Measurements from ENCODE around the gene BCOR. TPM values are rescaled to one million over a fixed set of nuclear protein-coding genes. Genes with fewer than 3 reads are reported as not detected.
A peak's percentile ranks its signal among the peaks of the same experiment; 100 is the strongest.

Gene BCOR
- total and polyA plus RNA-seq, 9 of the 15 experiments (the other 6 are each of a cell fraction or from before 2014, with no cell fraction given), result 27.5 to 113 (median 37.6) TPM

DNA sequence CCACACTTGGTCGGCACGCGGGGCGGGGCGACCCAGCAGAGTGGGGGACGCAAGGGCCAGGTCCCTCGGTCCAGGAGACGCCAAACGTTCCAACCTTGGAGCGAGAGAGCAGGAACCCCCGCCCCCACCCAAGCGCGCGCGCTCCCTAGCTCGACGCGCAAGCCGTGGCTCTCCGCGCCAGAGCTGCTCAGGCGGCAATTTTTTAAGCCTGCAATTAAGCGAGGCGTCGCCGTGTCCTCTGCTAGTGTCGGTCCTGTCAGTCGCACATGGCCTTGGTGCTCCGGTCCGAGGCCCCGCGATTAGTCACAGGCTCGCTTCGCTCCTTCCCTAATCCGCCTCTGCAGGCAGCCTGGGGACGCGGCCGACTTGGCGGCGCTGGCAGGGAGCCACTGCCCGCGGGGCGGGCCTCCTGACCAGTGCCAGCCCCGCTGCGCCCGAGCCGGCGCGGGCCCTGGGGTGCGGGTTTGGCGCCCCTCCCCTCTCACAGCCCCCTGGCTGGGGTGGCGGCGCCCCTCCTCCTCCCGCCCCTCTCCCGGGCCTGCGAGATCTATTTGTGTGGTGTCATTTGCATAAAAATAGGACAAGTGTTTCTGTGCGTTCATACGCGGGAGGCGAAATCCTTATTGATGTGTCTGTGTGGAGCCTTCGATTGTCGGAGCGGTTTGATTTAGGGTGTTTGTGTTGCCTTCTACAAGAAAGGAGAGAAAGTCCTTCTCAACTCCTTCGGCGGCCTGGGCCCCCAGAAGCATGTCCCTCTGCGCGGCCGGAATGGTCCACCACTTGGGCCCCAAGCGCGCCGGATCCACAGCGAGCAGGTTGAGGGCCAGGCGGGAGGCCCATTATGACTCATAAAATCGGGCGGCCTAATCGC lies 9.8 kb upstream of the BCOR start (continued):
- TF ChIP-seq RFX7 (CRISPR knock-in tag; IDR thresholded peaks at IDR 0.05) (no peak), ZKSCAN3 (CRISPR knock-in tag; IDR thresholded peaks at IDR 0.05) (no peak), ZSCAN32 (CRISPR knock-in tag; IDR thresholded peaks at IDR 0.05) (no peak), ZNF121 (CRISPR knock-in tag; conservative IDR thresholded peaks at IDR 0.05) (no peak), SMARCA4 (IDR thresholded peaks at IDR 0.05) (no peak), CAMTA2 (CRISPR knock-in tag; conservative IDR thresholded peaks at IDR 0.05) (no peak), PURB (CRISPR knock-in tag; IDR thresholded peaks at IDR 0.05; ENCODE audit: low read depth) (no peak), MEIS2 (IDR thresholded peaks at IDR 0.05; ENCODE audit: partially characterized antibody) (no peak), POLR2AphosphoS2 (IDR thresholded peaks at IDR 0.05; ENCODE audit: low read length) (no peak), SP1 (CRISPR knock-in tag; IDR thresholded peaks at IDR 0.05) (no peak), SMAD4 (CRISPR knock-in tag; conservative IDR thresholded peaks at IDR 0.05) (peak; percentile 88), NFIX (CRISPR knock-in tag; IDR thresholded peaks at IDR 0.05; ENCODE audit: low read depth) (no peak), FUS (optimal IDR thresholded peaks at IDR 0.05; ENCODE audit: low read depth, low read length) (no peak), SMC3 (conservative IDR thresholded peaks at IDR 0.05; ENCODE audit: insufficient read depth, low read depth, low read length) (no peak), HDAC1 (IDR thresholded peaks at IDR 0.05) (0 out of 4 replicates have a peak, but pooled peaks of 1 of the 2 experiments have one; percentile 24), FOXJ2 (tag; IDR thresholded peaks at IDR 0.05) (no peak), ZNF561 (CRISPR knock-in tag; conservative IDR thresholded peaks at IDR 0.05) (no peak), HMG20B (CRISPR knock-in tag; IDR thresholded peaks at IDR 0.05) (no peak), TCFL5 (CRISPR knock-in tag; conservative IDR thresholded peaks at IDR 0.05) (no peak), POLR3G (IDR thresholded peaks at IDR 0.05; ENCODE audit: extremely low read depth, insufficient read length, insufficient replicate concordance) (no peak), BHLHE40 (IDR thresholded peaks at IDR 0.05; ENCODE audit: low read length) (peak; percentile 33; the same call in 1 of the 2 replicates)
- TF ChIP-seq, protein P1, sequence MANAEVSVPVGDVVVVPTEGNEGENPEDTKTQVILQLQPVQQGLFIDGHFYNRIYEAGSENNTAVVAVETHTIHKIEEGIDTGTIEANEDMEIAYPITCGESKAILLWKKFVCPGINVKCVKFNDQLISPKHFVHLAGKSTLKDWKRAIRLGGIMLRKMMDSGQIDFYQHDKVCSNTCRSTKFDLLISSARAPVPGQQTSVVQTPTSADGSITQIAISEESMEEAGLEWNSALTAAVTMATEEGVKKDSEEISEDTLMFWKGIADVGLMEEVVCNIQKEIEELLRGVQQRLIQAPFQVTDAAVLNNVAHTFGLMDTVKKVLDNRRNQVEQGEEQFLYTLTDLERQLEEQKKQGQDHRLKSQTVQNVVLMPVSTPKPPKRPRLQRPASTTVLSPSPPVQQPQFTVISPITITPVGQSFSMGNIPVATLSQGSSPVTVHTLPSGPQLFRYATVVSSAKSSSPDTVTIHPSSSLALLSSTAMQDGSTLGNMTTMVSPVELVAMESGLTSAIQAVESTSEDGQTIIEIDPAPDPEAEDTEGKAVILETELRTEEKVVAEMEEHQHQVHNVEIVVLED (CRISPR knock-in tag; IDR thresholded peaks at IDR 0.05), result peak; percentile 39; the same call in 1 of the 2 replicates
- TF ChIP-seq, protein P2, sequence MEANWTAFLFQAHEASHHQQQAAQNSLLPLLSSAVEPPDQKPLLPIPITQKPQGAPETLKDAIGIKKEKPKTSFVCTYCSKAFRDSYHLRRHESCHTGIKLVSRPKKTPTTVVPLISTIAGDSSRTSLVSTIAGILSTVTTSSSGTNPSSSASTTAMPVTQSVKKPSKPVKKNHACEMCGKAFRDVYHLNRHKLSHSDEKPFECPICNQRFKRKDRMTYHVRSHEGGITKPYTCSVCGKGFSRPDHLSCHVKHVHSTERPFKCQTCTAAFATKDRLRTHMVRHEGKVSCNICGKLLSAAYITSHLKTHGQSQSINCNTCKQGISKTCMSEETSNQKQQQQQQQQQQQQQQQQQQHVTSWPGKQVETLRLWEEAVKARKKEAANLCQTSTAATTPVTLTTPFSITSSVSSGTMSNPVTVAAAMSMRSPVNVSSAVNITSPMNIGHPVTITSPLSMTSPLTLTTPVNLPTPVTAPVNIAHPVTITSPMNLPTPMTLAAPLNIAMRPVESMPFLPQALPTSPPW (CRISPR knock-in tag; IDR thresholded peaks at IDR 0.05), result peak; percentile 35; the same call in 1 of the 2 replicates
